HCT116 (cell line): ENCODE results near the gene ASIC3. TPM values are rescaled to one million over a fixed set of nuclear protein-coding genes. Genes with fewer than 3 reads are reported as not detected.

Source experiments
- ATAC-seq: fragments of 200-7000 bp; cut with Tn5 transposase; 2 replicates; pipeline ENCODE4 v1.9.1; 2020; ENCODE audit warnings: mild to moderate bottlenecking, moderate library complexity
- BruUV-seq: library from RNA; stranded (reverse); fragments of 400-500 nt; replicated peaks from 2 replicates; lab custom pipeline; 2021; lab: Mats Ljungman, UMichigan
- CTCF ChIA-PET: fragments of 300-600 bp; sonication (Branson Sonifier 250); formaldehyde crosslinking; loops from one replicate; lab custom pipeline; 2021; ENCODE audit warnings: antibody characterized with exemption; lab: Charles Lee
- POLR2A ChIA-PET: fragments of 300-600, 350-600 bp; sonication (Branson Sonifier 250); formaldehyde crosslinking; loops from one replicate; lab custom pipeline; 2021; ENCODE audit warnings: antibody characterized with exemption; lab: Charles Lee
- RAD21 ChIA-PET, 2 experiments: fragments of 300-600 bp; sonication (Branson Sonifier 250); formaldehyde crosslinking; loops; one replicate each; lab custom pipeline; 2023; ENCODE audit warnings: low total read pairs in 2 of 2; ENCODE audit not compliant: uncharacterized antibody in 2 of 2, unreplicated experiment in 2 of 2, low non-redundant PET in 1 of 2; lab: Charles Lee
- DNase-seq: peaks from one replicate; pipeline ENCODE4 v3.0.0-alpha.2; 2010; ENCODE audit warnings: low read depth, low spot score
- H2AFZ ChIP-seq: fragments of 200-600 bp; shearing (Covaris generic), sonication (generic); 2 replicates; pipeline ENCODE4 v1.6.1; 2017; ENCODE audit warnings: low read depth, mixed run types, mixed read lengths, antibody characterized with exemption, low read length; ENCODE audit not compliant: poor library complexity, severe bottlenecking
- H3K27ac ChIP-seq: 2 replicates; pipeline ENCODE4 v1.5.1; 2012; ENCODE audit warnings: low read depth, low read length
- H3K27me3 ChIP-seq: fragments of 200-600 bp; sonication (generic); 2 replicates; pipeline ENCODE4 v1.6.1; 2016; ENCODE audit warnings: mixed run types, low read length, mixed read lengths; ENCODE audit not compliant: insufficient read depth
- H3K36me3 ChIP-seq, 2 experiments: fragments of 200-500 bp in 1 of 2; fragments of 200-600 bp in 1 of 2; sonication (Bioruptor generic) in 1 of 2; sonication (generic) in 1 of 2; 2 replicates each; pipeline versions ENCODE4 v1.5.1 to v1.6.1; 2014 to 2016; ENCODE audit warnings: low read length in 2 of 2, inconsistent platforms in 1 of 2, mixed read lengths in 1 of 2, mixed run types in 1 of 2; ENCODE audit not compliant: insufficient read depth in 2 of 2, control insufficient read depth in 1 of 2
- H3K4me1 ChIP-seq, 2 experiments: fragments of 200-600 bp in 1 of 2; sonication (generic) in 1 of 2; 2 replicates each; pipeline versions ENCODE4 v1.5.1 to v1.6.1; 2012 to 2017; ENCODE audit warnings: low read length in 2 of 2, inconsistent platforms in 1 of 2, mild to moderate bottlenecking in 1 of 2, mixed read lengths in 1 of 2, mixed run types in 1 of 2, moderate library complexity in 1 of 2; ENCODE audit not compliant: insufficient read depth in 2 of 2, control insufficient read depth in 1 of 2
- H3K4me2 ChIP-seq: fragments of 200-600 bp; sonication (generic); 2 replicates; pipeline ENCODE4 v1.6.1; 2017; ENCODE audit warnings: mixed run types, low read length, mixed read lengths
- H3K4me3 ChIP-seq, 2 experiments: fragments of 200-600 bp in 1 of 2; sonication (generic) in 1 of 2; replicated peaks in 1 of 2; 2 replicates each; pipeline ENCODE4 v1.5.1; 2011 to 2016; ENCODE audit warnings: low read length in 2 of 2, control low read depth in 1 of 2, low read depth in 1 of 2, mild to moderate bottlenecking in 1 of 2, mixed read lengths in 1 of 2, mixed run types in 1 of 2
- H3K79me2 ChIP-seq: fragments of 200-600 bp; sonication (generic); 2 replicates; pipeline ENCODE4 v1.6.1; 2017; ENCODE audit warnings: mild to moderate bottlenecking, mixed run types, low read length, moderate library complexity, mixed read lengths; ENCODE audit not compliant: insufficient read depth
- H3K9ac ChIP-seq: fragments of 200-600 bp; sonication (generic); 2 replicates; pipeline ENCODE4 v1.6.1; 2016; ENCODE audit warnings: low read length, mixed read lengths
- H3K9me2 ChIP-seq: fragments of 200-600 bp; sonication (generic), shearing (Covaris generic); 2 replicates; pipeline ENCODE4 v1.6.1; 2017; ENCODE audit warnings: mixed run types, mild to moderate bottlenecking, moderate library complexity; ENCODE audit not compliant: insufficient read depth
- H3K9me3 ChIP-seq, 2 experiments: fragments of 200-500 bp in 1 of 2; fragments of 200-600 bp in 1 of 2; sonication (Bioruptor generic) in 1 of 2; sonication (generic) in 1 of 2; 2 replicates each; pipeline ENCODE4 v1.6.1; 2014 to 2017; ENCODE audit warnings: low read length in 2 of 2, mixed read lengths in 2 of 2, inconsistent platforms in 1 of 2, low read depth in 1 of 2, mild to moderate bottlenecking in 1 of 2, mixed run types in 1 of 2, moderate library complexity in 1 of 2; ENCODE audit not compliant: control insufficient read depth in 1 of 2, insufficient read depth in 1 of 2
- H4K20me1 ChIP-seq: fragments of 200-600 bp; sonication (generic), shearing (Covaris generic); 2 replicates; pipeline ENCODE4 v1.6.1; 2017; ENCODE audit warnings: mixed run types, mild to moderate bottlenecking, moderate library complexity; ENCODE audit not compliant: insufficient read depth
- ATF3 ChIP-seq: IDR thresholded peaks from 2 replicates; pipeline ENCODE4 v1.6.1; 2012
- CBX3 ChIP-seq: IDR thresholded peaks from 2 replicates; pipeline ENCODE4 v1.6.1; 2012; ENCODE audit warnings: low read depth
- CEBPB ChIP-seq: IDR thresholded peaks from 2 replicates; pipeline ENCODE4 v1.6.1; 2012; ENCODE audit warnings: low read depth
- EGR1 ChIP-seq: IDR thresholded peaks from 2 replicates; pipeline ENCODE4 v1.6.1; 2012; ENCODE audit warnings: low read depth
- EZH2 ChIP-seq: fragments of 200-600 bp; sonication (generic); IDR thresholded peaks from 2 replicates; pipeline ENCODE4 v1.6.1; 2017; ENCODE audit warnings: antibody characterized with exemption, mixed run types
- EZH2phosphoT487 ChIP-seq: fragments of 200-600 bp; IDR thresholded peaks from 2 replicates; pipeline ENCODE4 v1.6.1; 2018; ENCODE audit warnings: antibody characterized with exemption, borderline replicate concordance
- FOSL1 ChIP-seq: IDR thresholded peaks from 2 replicates; pipeline ENCODE4 v1.6.1; 2012; ENCODE audit warnings: low read depth
- JUND ChIP-seq: IDR thresholded peaks from 2 replicates; pipeline ENCODE4 v1.6.1; 2012
- MAX ChIP-seq: IDR thresholded peaks from 2 replicates; pipeline ENCODE4 v1.6.1; 2012
- POLR2A ChIP-seq: IDR thresholded peaks from 2 replicates; pipeline ENCODE4 v1.7.0; 2011; ENCODE audit warnings: borderline replicate concordance; ENCODE audit not compliant: insufficient read depth, insufficient read length; ENCODE audit errors: extremely low read depth
- RAD21 ChIP-seq: IDR thresholded peaks from 2 replicates; pipeline ENCODE4 v1.6.1; 2012; ENCODE audit warnings: low read depth, mild to moderate bottlenecking
- SIN3A ChIP-seq: IDR thresholded peaks from 2 replicates; pipeline ENCODE4 v1.6.1; 2012; ENCODE audit warnings: low read depth
- TCF7L2 ChIP-seq: IDR thresholded peaks from 2 replicates; pipeline ENCODE4 v1.7.0; 2011; ENCODE audit warnings: borderline replicate concordance, inconsistent platforms; ENCODE audit not compliant: insufficient read depth, insufficient read length; ENCODE audit errors: extremely low read depth
- YY1 ChIP-seq: IDR thresholded peaks from 2 replicates; pipeline ENCODE4 v1.6.1; 2011; ENCODE audit warnings: low read length, low read depth, moderate library complexity, mild to moderate bottlenecking; ENCODE audit not compliant: insufficient replicate concordance; ENCODE audit errors: extremely low read depth
- intact Hi-C: fragments of 100-400 bp; cut with micrococcal nuclease; formaldehyde crosslinking; loops from 2 replicates; pipeline ENCODE4 v1.10.0; 2022
- total RNA-seq: library from RNA; stranded (reverse); gene quantifications from one replicate; pipeline ENCODE4 v1.2.1, GENCODE V29; 2021; ENCODE audit not compliant: unreplicated experiment
- TF ChIP-seq, protein P1 (sequence below): IDR thresholded peaks from 2 replicates; pipeline ENCODE4 v1.6.1; 2012; ENCODE audit warnings: low read depth

Gene ASIC3
- total RNA-seq, 1 experiment from 2014 or later: 4.4 TPM

- TF ChIP-seq RAD21 (no peak), TCF7L2 (no peak), POLR2A (no peak), EGR1 (no peak), FOSL1 (no peak), YY1 (no peak), ATF3 (no peak), SIN3A (no peak), CBX3 (no peak), JUND (no peak), CEBPB (no peak), MAX (no peak), EZH2 (no peak), EZH2phosphoT487 (no peak)
- TF ChIP-seq, protein P1, sequence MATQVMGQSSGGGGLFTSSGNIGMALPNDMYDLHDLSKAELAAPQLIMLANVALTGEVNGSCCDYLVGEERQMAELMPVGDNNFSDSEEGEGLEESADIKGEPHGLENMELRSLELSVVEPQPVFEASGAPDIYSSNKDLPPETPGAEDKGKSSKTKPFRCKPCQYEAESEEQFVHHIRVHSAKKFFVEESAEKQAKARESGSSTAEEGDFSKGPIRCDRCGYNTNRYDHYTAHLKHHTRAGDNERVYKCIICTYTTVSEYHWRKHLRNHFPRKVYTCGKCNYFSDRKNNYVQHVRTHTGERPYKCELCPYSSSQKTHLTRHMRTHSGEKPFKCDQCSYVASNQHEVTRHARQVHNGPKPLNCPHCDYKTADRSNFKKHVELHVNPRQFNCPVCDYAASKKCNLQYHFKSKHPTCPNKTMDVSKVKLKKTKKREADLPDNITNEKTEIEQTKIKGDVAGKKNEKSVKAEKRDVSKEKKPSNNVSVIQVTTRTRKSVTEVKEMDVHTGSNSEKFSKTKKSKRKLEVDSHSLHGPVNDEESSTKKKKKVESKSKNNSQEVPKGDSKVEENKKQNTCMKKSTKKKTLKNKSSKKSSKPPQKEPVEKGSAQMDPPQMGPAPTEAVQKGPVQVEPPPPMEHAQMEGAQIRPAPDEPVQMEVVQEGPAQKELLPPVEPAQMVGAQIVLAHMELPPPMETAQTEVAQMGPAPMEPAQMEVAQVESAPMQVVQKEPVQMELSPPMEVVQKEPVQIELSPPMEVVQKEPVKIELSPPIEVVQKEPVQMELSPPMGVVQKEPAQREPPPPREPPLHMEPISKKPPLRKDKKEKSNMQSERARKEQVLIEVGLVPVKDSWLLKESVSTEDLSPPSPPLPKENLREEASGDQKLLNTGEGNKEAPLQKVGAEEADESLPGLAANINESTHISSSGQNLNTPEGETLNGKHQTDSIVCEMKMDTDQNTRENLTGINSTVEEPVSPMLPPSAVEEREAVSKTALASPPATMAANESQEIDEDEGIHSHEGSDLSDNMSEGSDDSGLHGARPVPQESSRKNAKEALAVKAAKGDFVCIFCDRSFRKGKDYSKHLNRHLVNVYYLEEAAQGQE: no peak
- no peak overlapping the region for H2AFZ ChIP-seq
- ChIA-PET RAD21 (no interaction called here), CTCF (no interaction called here), POLR2A (no interaction called here)
- ATAC-seq (no peak), DNase-seq (no peak)
- H3K4me1 ChIP-seq: no peaks in the 10 kb centered on the region
- no peak overlapping the region for H3K4me3 ChIP-seq
- no peaks in the 10 kb centered on the region for H3K9me2 ChIP-seq
- intact Hi-C loops: no loop called here
- no peak overlapping the region for H3K27ac ChIP-seq
- H3K4me2 ChIP-seq: no peak overlapping the region
- BruUV-seq: no TSS peak
- no peaks in the 10 kb centered on the region for H4K20me1 ChIP-seq
- H3K36me3 ChIP-seq: peaks cover 0 to 2% of the 10 kb centered on the region in 2 experiments; a peak in 1 of 4 replicates
- H3K9ac ChIP-seq: no peak overlapping the region
- H3K27me3 ChIP-seq: no peaks in the 10 kb centered on the region
- H3K79me2 ChIP-seq: peaks cover 92% of the 10 kb centered on the region
- no peaks in the 10 kb centered on the region for H3K9me3 ChIP-seq
These were observed 52.6 kb downstream of the ASIC3 start for GRCh38 chr7:151100921-151101320.
